Measurements from ENCODE around the gene SIAH1. TPM values are rescaled to one million over a fixed set of nuclear protein-coding genes. Genes with fewer than 3 reads are reported as not detected.
A peak's percentile ranks its signal among the peaks of the same experiment; 100 is the strongest.

Gene SIAH1
- total RNA-seq, 2 donors from 2014 or later, result 12.3 to 18.0 TPM

- no peak for TF ChIP-seq CTCF (IDR thresholded peaks at IDR 0.05)
- no peaks in the 10 kb centered on the region for H3K36me3 ChIP-seq
- H3K27ac ChIP-seq, result no peak overlapping the region
- no peak for DNase-seq (ENCODE audit: low spot score)
- no peak overlapping the region for H3K4me3 ChIP-seq
- no peaks in the 10 kb centered on the region for H3K9me3 ChIP-seq
- no peaks in the 10 kb centered on the region for H3K4me1 ChIP-seq
- no peaks in the 10 kb centered on the region for H3K27me3 ChIP-seq
Observed at GRCh38 chr16:48395375-48395774, 10.2 kb upstream of the SIAH1 start.

GRCh38 chr16:48394355-48394703 lies 9.1 kb upstream of the SIAH1 start:
- no peaks in the 10 kb centered on the region for H3K4me1 ChIP-seq
- H3K36me3 ChIP-seq, result no peaks in the 10 kb centered on the region
- H3K4me3 ChIP-seq, result no peak overlapping the region
- TF ChIP-seq CTCF (IDR thresholded peaks at IDR 0.05), result no peak
- H3K27me3 ChIP-seq, result no peaks in the 10 kb centered on the region
- no peak for DNase-seq (ENCODE audit: low spot score)
- peak overlapping the region in 1 of 2 donors; percentile 40 for H3K27ac ChIP-seq
- H3K9me3 ChIP-seq, result no peaks in the 10 kb centered on the region

GRCh38 chr16:48393485-48394354 lies 8.5 kb upstream of the SIAH1 start:
- Histone ChIP-seq H3K27me3 (no peaks in the 10 kb centered on the region), H3K36me3 (no peaks in the 10 kb centered on the region), H3K4me1 (no peaks in the 10 kb centered on the region), H3K9me3 (no peaks in the 10 kb centered on the region), H3K4me3 (no peak overlapping the region), H3K27ac (peak overlapping the region in 1 of 2 donors; percentile 40)
- DNase-seq (ENCODE audit: low spot score), result peak; percentile 72
- TF ChIP-seq CTCF (IDR thresholded peaks at IDR 0.05), result no peak

- Histone ChIP-seq H3K36me3 (no peaks in the 10 kb centered on the region), H3K27ac (no peak overlapping the region), H3K9me3 (no peaks in the 10 kb centered on the region), H3K4me1 (no peaks in the 10 kb centered on the region), H3K4me3 (no peak overlapping the region), H3K27me3 (no peaks in the 10 kb centered on the region)
- no peak for TF ChIP-seq CTCF (IDR thresholded peaks at IDR 0.05)
- DNase-seq (ENCODE audit: low spot score), result no peak
Observed at GRCh38 chr16:48392407-48392806, 7.2 kb upstream of the SIAH1 start.

GRCh38 chr16:48386559-48387312 lies 1.5 kb upstream of the SIAH1 start:
- peak; percentile 48 for DNase-seq (ENCODE audit: low spot score)
- H3K36me3 ChIP-seq, result no peaks in the 10 kb centered on the region
- TF ChIP-seq CTCF (IDR thresholded peaks at IDR 0.05), result no peak
- H3K27me3 ChIP-seq, result no peaks in the 10 kb centered on the region
- H3K9me3 ChIP-seq, result no peaks in the 10 kb centered on the region
- H3K4me3 ChIP-seq, result no peak overlapping the region
- peaks cover 0 to 37% of the 10 kb centered on the region in 2 donors for H3K4me1 ChIP-seq
- peak overlapping the region; percentile 90 to 98 for H3K27ac ChIP-seq

Data from right atrium auricular region (tissue), 2 donors.